HEK293 (cell line): ENCODE results near the gene RNF187.

Experiments
- CTCF ChIA-PET: fragments of 350-600 bp; formaldehyde crosslinking; extraction: SDS; loops from one replicate; lab custom pipeline; 2021; ENCODE audit warnings: antibody characterized with exemption; lab: Yijun Ruan, JAX
- POLR2A ChIA-PET: fragments of 300-600 bp; formaldehyde crosslinking; extraction: SDS; loops from one replicate; lab custom pipeline; 2020; ENCODE audit warnings: antibody characterized with exemption, inconsistent platforms; lab: Yijun Ruan, JAX
- H3K27ac ChIP-seq: fragments of 200-500 bp; sonication (Bioruptor generic); 2 replicates; pipeline ENCODE4 v1.5.1; 2014; ENCODE audit warnings: low read depth, low read length, control low read depth, inconsistent platforms; ENCODE audit errors: extremely low read depth
- H3K36me3 ChIP-seq, 2 experiments: fragments of 200-500 bp in 1 of 2; sonication (Bioruptor generic) in 1 of 2; 1 replicate in 1 of 2; 2 replicates in 1 of 2; pipeline ENCODE4 v1.5.1; 2014 to 2017; ENCODE audit warnings: inconsistent platforms in 2 of 2, low read length in 2 of 2; ENCODE audit not compliant: control insufficient read depth in 2 of 2, insufficient read depth in 1 of 2
- H3K4me1 ChIP-seq: fragments of 200-500 bp; sonication (Bioruptor generic); 2 replicates; pipeline ENCODE4 v1.5.1; 2014; ENCODE audit warnings: mild to moderate bottlenecking, low read length, inconsistent platforms; ENCODE audit not compliant: control insufficient read depth, insufficient read depth
- H3K4me3 ChIP-seq: 2 replicates; pipeline ENCODE4 v1.5.1; 2011; ENCODE audit warnings: low read depth, mild to moderate bottlenecking, control low read depth, low read length, moderate library complexity
- H3K9me3 ChIP-seq: fragments of 200-500 bp; sonication (Bioruptor generic); 2 replicates; pipeline ENCODE4 v1.5.1; 2014; ENCODE audit warnings: low read depth, low read length, inconsistent platforms; ENCODE audit not compliant: control insufficient read depth, insufficient read depth
- BCL6B ChIP-seq: fragments of 450-650 bp; formaldehyde crosslinking; IDR thresholded peaks from 2 replicates; pipeline ENCODE4 v1.5.1; 2017; ENCODE audit warnings: missing biosample characterization, missing genetic modification characterization
- REST ChIP-seq: fragments of 450-650 bp; formaldehyde crosslinking; IDR thresholded peaks from 2 replicates; pipeline ENCODE4 v1.5.1; 2016; ENCODE audit warnings: missing biosample characterization, missing genetic modification characterization
- SCRT1 ChIP-seq: fragments of 450-650 bp; formaldehyde crosslinking; IDR thresholded peaks from 2 replicates; pipeline ENCODE4 v1.5.1; 2016; ENCODE audit warnings: missing biosample characterization, missing genetic modification characterization, borderline replicate concordance
- SCRT2 ChIP-seq: fragments of 450-650 bp; formaldehyde crosslinking; IDR thresholded peaks from 2 replicates; pipeline ENCODE4 v1.5.1; 2016; ENCODE audit warnings: missing biosample characterization, missing genetic modification characterization
- ZBTB44 ChIP-seq: fragments of 450-650 bp; IDR thresholded peaks from 2 replicates; pipeline ENCODE4 v1.5.1; 2018; ENCODE audit warnings: missing biosample characterization, mild to moderate bottlenecking, missing genetic modification characterization
- ZNF146 ChIP-seq: fragments of 450-650 bp; formaldehyde crosslinking; IDR thresholded peaks from 2 replicates; pipeline ENCODE4 v1.5.1; 2016; ENCODE audit warnings: missing biosample characterization, missing genetic modification characterization
- ZNF37A ChIP-seq: fragments of 450-650 bp; IDR thresholded peaks from 2 replicates; pipeline ENCODE4 v1.5.1; 2018; ENCODE audit warnings: missing biosample characterization, missing genetic modification characterization
- ZNF521 ChIP-seq: fragments of 450-650 bp; formaldehyde crosslinking; IDR thresholded peaks from 2 replicates; pipeline ENCODE4 v1.5.1; 2017; ENCODE audit warnings: missing biosample characterization, mild to moderate bottlenecking, missing genetic modification characterization
- ZNF629 ChIP-seq: fragments of 450-650 bp; formaldehyde crosslinking; IDR thresholded peaks from 2 replicates; pipeline ENCODE4 v1.5.1; 2017; ENCODE audit warnings: missing biosample characterization, missing genetic modification characterization
- ZNF639 ChIP-seq: fragments of 450-650 bp; formaldehyde crosslinking; IDR thresholded peaks from 2 replicates; pipeline ENCODE4 v1.5.1; 2016; ENCODE audit warnings: missing biosample characterization, missing genetic modification characterization

The RNF187 gene

GRCh38 chr1:228453022-228453560, 34.1 kb upstream of the RNF187 start:
- CTCF ChIA-PET, result interaction anchor here (0.6 to 1.2 kb wide), 4 partner anchors 14 to 1157 kb away, joined by 3 read pairs; no protein-coding TSS in a partner anchor
- H3K27ac ChIP-seq, result no peak overlapping the region
- H3K4me3 ChIP-seq, result no peak overlapping the region
- H3K36me3 ChIP-seq, result peaks cover 4 to 9% of the 10 kb centered on the region in 2 experiments; a peak in 2 of 3 replicates
- H3K4me1 ChIP-seq, result peaks cover 6% of the 10 kb centered on the region; the same call in 1 of the 2 replicates
- TF ChIP-seq REST (tag by site-specific recombination) (peak; percentile 64; the same call in 1 of the 2 replicates), ZNF37A (tag by site-specific recombination) (no peak), BCL6B (tag by site-specific recombination) (no peak), ZNF629 (tag by site-specific recombination) (no peak)
- POLR2A ChIA-PET, result interaction anchor here (1.5 kb wide), 1 partner anchor 20 kb away, joined by 3 read pairs; no protein-coding TSS in a partner anchor
- H3K9me3 ChIP-seq, result no peaks in the 10 kb centered on the region

GRCh38 chr1:228453614-228454013, 33.6 kb upstream of the RNF187 start:
- CTCF ChIA-PET, result interaction anchor here (0.6 kb wide), 3 partner anchors 14 to 1156 kb away, joined by 3 read pairs; no protein-coding TSS in a partner anchor
- H3K4me1 ChIP-seq, result peaks cover 6% of the 10 kb centered on the region; the same call in 1 of the 2 replicates
- H3K9me3 ChIP-seq, result no peaks in the 10 kb centered on the region
- no peak overlapping the region for H3K27ac ChIP-seq
- TF ChIP-seq SCRT1 (peak; percentile 56), ZNF639 (tag by site-specific recombination) (no peak), ZBTB44 (tag by site-specific recombination) (peak; percentile 77; the same call in 1 of the 2 replicates), SCRT2 (tag by site-specific recombination) (peak; percentile 79)
- peaks cover 4 to 9% of the 10 kb centered on the region in 2 experiments; a peak in 2 of 3 replicates for H3K36me3 ChIP-seq
- no peak overlapping the region for H3K4me3 ChIP-seq
- POLR2A ChIA-PET, result interaction anchor here (1.5 kb wide), 1 partner anchor 21 kb away, joined by 3 read pairs; no protein-coding TSS in a partner anchor

- CTCF ChIA-PET, result no interaction called here
- TF ChIP-seq ZNF146 (tag by site-specific recombination) (peak; percentile 40), ZNF521 (no peak)
- no peaks in the 10 kb centered on the region for H3K9me3 ChIP-seq
- POLR2A ChIA-PET, result no interaction called here
- H3K36me3 ChIP-seq, result peaks cover 4 to 9% of the 10 kb centered on the region in 2 experiments; a peak in 2 of 3 replicates
- no peak overlapping the region for H3K27ac ChIP-seq
- peaks cover 6% of the 10 kb centered on the region; the same call in 1 of the 2 replicates for H3K4me1 ChIP-seq
- no peak overlapping the region for H3K4me3 ChIP-seq
Measured at GRCh38 chr1:228454238-228454637, 32.9 kb upstream of the RNF187 start.
